CD4-positive, alpha-beta T cell treated with Interleukin-15 for 4 hours (primary cell): ENCODE data around the gene ATP1A4.

Experiments used
- DNase-seq: peaks from one replicate; pipeline ENCODE4 v3.0.0-alpha.2; 2020; ENCODE audit warnings: low spot score

Gene ATP1A4

GRCh38 chr1:160144921-160145320 is 6.5 kb upstream of the ATP1A4 start:
- DNase-seq, result no peak

GRCh38 chr1:160146107-160146506 is 5.3 kb upstream of the ATP1A4 start:
- DNase-seq, result no peak

GRCh38 chr1:160148121-160148520 is 3.3 kb upstream of the ATP1A4 start:
- DNase-seq, result no peak

GRCh38 chr1:160149233-160149632 is 2.2 kb upstream of the ATP1A4 start:
- DNase-seq, result no peak

GRCh38 chr1:160149716-160150115 is 1.7 kb upstream of the ATP1A4 start:
- no peak for DNase-seq

GRCh38 chr1:160154790-160155189 is 3.4 kb downstream of the ATP1A4 start:
- no peak for DNase-seq

GRCh38 chr1:160156361-160156760 is 5.0 kb downstream of the ATP1A4 start:
- no peak for DNase-seq

- DNase-seq, result no peak
Measured at GRCh38 chr1:160157174-160157573, 5.8 kb downstream of the ATP1A4 start.

- DNase-seq, result no peak
Measured at GRCh38 chr1:160158031-160158430, 6.6 kb downstream of the ATP1A4 start.

- DNase-seq, result no peak
Measured at GRCh38 chr1:160158534-160158933, 7.1 kb downstream of the ATP1A4 start.

GRCh38 chr1:160159846-160160245 is 8.4 kb downstream of the ATP1A4 start:
- DNase-seq, result no peak

GRCh38 chr1:160161965-160162705 is 10.7 kb downstream of the ATP1A4 start:
- DNase-seq, result no peak

GRCh38 chr1:160162931-160163330 is 11.5 kb downstream of the ATP1A4 start:
- DNase-seq, result no peak

GRCh38 chr1:160163615-160164014 is 12.2 kb downstream of the ATP1A4 start:
- no peak for DNase-seq

GRCh38 chr1:160164121-160164520 is 12.7 kb downstream of the ATP1A4 start:
- no peak for DNase-seq

GRCh38 chr1:160166166-160166868 is 14.9 kb downstream of the ATP1A4 start:
- DNase-seq, result no peak

GRCh38 chr1:160167056-160167455 is 15.7 kb downstream of the ATP1A4 start:
- DNase-seq, result no peak

- DNase-seq, result no peak
Measured at GRCh38 chr1:160167580-160167979, 16.2 kb downstream of the ATP1A4 start.

- no peak for DNase-seq
Measured at GRCh38 chr1:160168016-160168415, 16.6 kb downstream of the ATP1A4 start.

- no peak for DNase-seq
Measured at GRCh38 chr1:160168609-160169369, 17.4 kb downstream of the ATP1A4 start.

GRCh38 chr1:160169553-160170399 is 18.4 kb downstream of the ATP1A4 start:
- DNase-seq, result no peak

- DNase-seq, result no peak
Measured at GRCh38 chr1:160171354-160171753, 20.0 kb downstream of the ATP1A4 start.
